ENCODE measurements around the gene SUGCT.

SUGCT gene

DNA sequence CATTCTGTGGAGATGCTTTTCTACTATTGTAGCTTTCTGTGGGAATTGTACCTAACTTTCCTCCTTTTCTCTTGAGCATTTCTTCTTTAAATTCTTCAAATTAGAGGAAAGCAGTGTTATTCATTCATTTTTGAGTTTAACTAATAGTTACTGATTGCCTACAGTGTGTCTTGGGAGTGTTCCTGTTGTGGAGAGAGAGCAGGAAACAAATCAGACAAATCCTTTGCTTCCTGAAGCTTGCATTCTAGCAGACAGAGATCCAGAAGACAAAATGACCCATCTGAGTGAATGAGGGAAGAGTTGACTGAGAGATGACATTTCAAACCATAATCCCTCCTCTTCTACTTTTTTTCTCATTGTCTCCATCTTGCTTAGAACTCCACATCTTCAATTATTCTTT lies 170.4 kb downstream of the SUGCT start:
- H3K4me3 ChIP-seq (ENCODE audit: low read depth, low read length) = no peak overlapping the region
- H3K36me3 ChIP-seq (ENCODE audit: control insufficient read depth in 2 of 2, insufficient read depth in 1 of 2, low read length in 2 of 2) = no peaks in the 10 kb centered on the region
- CTCF ChIA-PET = no interaction called here
- peaks cover 5% of the 10 kb centered on the region; the same call in 1 of the 2 replicates for H3K4me1 ChIP-seq (ENCODE audit: control insufficient read depth, insufficient read depth, low read length)
- POLR2A ChIA-PET = no interaction called here
- no peak overlapping the region for H3K27ac ChIP-seq (ENCODE audit: extremely low read depth, low read depth, low read length)
- TF ChIP-seq ZBTB1 (tag by site-specific recombination; IDR thresholded peaks at IDR 0.05) = no peak
- TF ChIP-seq ZBTB7A (tag by site-specific recombination; IDR thresholded peaks at IDR 0.05; ENCODE audit: low read depth) = no peak
- no peak for TF ChIP-seq ZNF654 (tag by site-specific recombination; IDR thresholded peaks at IDR 0.05; ENCODE audit: low read depth)
- no peak for TF ChIP-seq ZEB2 (tag by site-specific recombination; IDR thresholded peaks at IDR 0.05)
- TF ChIP-seq ZNF777 (tag by site-specific recombination; IDR thresholded peaks at IDR 0.05; ENCODE audit: borderline replicate concordance) = no peak
- no peak for TF ChIP-seq ZIC2 (tag by site-specific recombination; IDR thresholded peaks at IDR 0.05)
- TF ChIP-seq, protein P1, sequence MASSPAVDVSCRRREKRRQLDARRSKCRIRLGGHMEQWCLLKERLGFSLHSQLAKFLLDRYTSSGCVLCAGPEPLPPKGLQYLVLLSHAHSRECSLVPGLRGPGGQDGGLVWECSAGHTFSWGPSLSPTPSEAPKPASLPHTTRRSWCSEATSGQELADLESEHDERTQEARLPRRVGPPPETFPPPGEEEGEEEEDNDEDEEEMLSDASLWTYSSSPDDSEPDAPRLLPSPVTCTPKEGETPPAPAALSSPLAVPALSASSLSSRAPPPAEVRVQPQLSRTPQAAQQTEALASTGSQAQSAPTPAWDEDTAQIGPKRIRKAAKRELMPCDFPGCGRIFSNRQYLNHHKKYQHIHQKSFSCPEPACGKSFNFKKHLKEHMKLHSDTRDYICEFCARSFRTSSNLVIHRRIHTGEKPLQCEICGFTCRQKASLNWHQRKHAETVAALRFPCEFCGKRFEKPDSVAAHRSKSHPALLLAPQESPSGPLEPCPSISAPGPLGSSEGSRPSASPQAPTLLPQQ (tag by site-specific recombination; IDR thresholded peaks at IDR 0.05) = no peak
- TF ChIP-seq ZNF600 (tag by site-specific recombination; IDR thresholded peaks at IDR 0.05) = no peak
- no peak for TF ChIP-seq HOXA7 (CRISPR knock-in tag; IDR thresholded peaks at IDR 0.05; ENCODE audit: borderline replicate concordance)
- TF ChIP-seq, protein P2, sequence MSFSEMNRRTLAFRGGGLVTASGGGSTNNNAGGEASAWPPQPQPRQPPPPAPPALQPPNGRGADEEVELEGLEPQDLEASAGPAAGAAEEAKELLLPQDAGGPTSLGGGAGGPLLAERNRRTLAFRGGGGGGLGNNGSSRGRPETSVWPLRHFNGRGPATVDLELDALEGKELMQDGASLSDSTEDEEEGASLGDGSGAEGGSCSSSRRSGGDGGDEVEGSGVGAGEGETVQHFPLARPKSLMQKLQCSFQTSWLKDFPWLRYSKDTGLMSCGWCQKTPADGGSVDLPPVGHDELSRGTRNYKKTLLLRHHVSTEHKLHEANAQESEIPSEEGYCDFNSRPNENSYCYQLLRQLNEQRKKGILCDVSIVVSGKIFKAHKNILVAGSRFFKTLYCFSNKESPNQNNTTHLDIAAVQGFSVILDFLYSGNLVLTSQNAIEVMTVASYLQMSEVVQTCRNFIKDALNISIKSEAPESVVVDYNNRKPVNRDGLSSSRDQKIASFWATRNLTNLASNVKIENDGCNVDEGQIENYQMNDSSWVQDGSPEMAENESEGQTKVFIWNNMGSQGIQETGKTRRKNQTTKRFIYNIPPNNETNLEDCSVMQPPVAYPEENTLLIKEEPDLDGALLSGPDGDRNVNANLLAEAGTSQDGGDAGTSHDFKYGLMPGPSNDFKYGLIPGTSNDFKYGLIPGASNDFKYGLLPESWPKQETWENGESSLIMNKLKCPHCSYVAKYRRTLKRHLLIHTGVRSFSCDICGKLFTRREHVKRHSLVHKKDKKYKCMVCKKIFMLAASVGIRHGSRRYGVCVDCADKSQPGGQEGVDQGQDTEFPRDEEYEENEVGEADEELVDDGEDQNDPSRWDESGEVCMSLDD (tag by site-specific recombination; IDR thresholded peaks at IDR 0.05) = no peak
- no peak for TF ChIP-seq ZBTB8A (tag by site-specific recombination; IDR thresholded peaks at IDR 0.05)
- no peak for TF ChIP-seq ZNF211 (tag by site-specific recombination; IDR thresholded peaks at IDR 0.05; ENCODE audit: low read depth)
- no peak for TF ChIP-seq ZFP37 (tag by site-specific recombination; IDR thresholded peaks at IDR 0.05)
- no peak for TF ChIP-seq ZNF121 (tag by site-specific recombination; IDR thresholded peaks at IDR 0.05)
- TF ChIP-seq ZNF335 (tag by site-specific recombination; conservative IDR thresholded peaks at IDR 0.05) = no peak
- no peak for TF ChIP-seq ZNF548 (tag by site-specific recombination; IDR thresholded peaks at IDR 0.05)
- no peak for TF ChIP-seq IKZF3 (tag by site-specific recombination; IDR thresholded peaks at IDR 0.05)
- no peak for TF ChIP-seq ZNF37A (tag by site-specific recombination; IDR thresholded peaks at IDR 0.05)
- no peak for TF ChIP-seq KLF9 (tag by site-specific recombination; IDR thresholded peaks at IDR 0.05; ENCODE audit: low read depth)
- no peaks in the 10 kb centered on the region for H3K9me3 ChIP-seq (ENCODE audit: control insufficient read depth, insufficient read depth, low read depth, low read length)

DNA sequence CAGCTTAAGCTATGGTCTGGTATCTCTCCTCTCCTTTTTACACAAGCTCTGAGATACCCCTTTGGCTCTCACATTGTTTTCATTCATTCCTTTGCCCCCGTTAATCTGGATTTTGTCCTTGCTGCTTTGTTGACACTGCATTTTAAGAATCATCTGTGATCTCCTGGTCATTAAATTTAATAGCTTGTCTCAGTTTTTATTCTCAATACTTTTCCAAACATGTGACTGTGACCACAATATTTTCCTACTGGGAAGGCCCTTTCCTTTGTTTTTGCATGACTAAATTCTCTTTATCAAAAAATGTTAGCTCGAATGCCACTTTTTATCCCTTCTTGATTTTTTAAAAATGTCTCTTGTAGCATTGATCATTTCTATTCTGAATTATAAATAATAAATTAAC lies 171.2 kb downstream of the SUGCT start:
- CTCF ChIA-PET = interaction anchor here (1.0 kb wide), 1 partner anchor 74 kb away, joined by 4 read pairs; no protein-coding TSS in a partner anchor
- H3K4me3 ChIP-seq (ENCODE audit: low read depth, low read length) = no peak overlapping the region

More for the DNA sequence above, 171.2 kb downstream of the SUGCT start:
- Histone ChIP-seq H3K27ac (ENCODE audit: extremely low read depth, low read depth, low read length) (no peak overlapping the region), H3K9me3 (ENCODE audit: control insufficient read depth, insufficient read depth, low read depth, low read length) (no peaks in the 10 kb centered on the region), H3K4me1 (ENCODE audit: control insufficient read depth, insufficient read depth, low read length) (peaks cover 5% of the 10 kb centered on the region; the same call in 1 of the 2 replicates), H3K36me3 (ENCODE audit: control insufficient read depth in 2 of 2, insufficient read depth in 1 of 2, low read length in 2 of 2) (no peaks in the 10 kb centered on the region)
- POLR2A ChIA-PET = no interaction called here
- TF ChIP-seq, protein P3, sequence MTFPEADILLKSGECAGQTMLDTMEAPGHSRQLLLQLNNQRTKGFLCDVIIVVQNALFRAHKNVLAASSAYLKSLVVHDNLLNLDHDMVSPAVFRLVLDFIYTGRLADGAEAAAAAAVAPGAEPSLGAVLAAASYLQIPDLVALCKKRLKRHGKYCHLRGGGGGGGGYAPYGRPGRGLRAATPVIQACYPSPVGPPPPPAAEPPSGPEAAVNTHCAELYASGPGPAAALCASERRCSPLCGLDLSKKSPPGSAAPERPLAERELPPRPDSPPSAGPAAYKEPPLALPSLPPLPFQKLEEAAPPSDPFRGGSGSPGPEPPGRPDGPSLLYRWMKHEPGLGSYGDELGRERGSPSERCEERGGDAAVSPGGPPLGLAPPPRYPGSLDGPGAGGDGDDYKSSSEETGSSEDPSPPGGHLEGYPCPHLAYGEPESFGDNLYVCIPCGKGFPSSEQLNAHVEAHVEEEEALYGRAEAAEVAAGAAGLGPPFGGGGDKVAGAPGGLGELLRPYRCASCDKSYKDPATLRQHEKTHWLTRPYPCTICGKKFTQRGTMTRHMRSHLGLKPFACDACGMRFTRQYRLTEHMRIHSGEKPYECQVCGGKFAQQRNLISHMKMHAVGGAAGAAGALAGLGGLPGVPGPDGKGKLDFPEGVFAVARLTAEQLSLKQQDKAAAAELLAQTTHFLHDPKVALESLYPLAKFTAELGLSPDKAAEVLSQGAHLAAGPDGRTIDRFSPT (tag by site-specific recombination; IDR thresholded peaks at IDR 0.05) = no peak
- TF ChIP-seq, protein P4, sequence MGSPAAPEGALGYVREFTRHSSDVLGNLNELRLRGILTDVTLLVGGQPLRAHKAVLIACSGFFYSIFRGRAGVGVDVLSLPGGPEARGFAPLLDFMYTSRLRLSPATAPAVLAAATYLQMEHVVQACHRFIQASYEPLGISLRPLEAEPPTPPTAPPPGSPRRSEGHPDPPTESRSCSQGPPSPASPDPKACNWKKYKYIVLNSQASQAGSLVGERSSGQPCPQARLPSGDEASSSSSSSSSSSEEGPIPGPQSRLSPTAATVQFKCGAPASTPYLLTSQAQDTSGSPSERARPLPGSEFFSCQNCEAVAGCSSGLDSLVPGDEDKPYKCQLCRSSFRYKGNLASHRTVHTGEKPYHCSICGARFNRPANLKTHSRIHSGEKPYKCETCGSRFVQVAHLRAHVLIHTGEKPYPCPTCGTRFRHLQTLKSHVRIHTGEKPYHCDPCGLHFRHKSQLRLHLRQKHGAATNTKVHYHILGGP (tag by site-specific recombination; IDR thresholded peaks at IDR 0.05) = peak; percentile 81

All from HEK293 (cell line).